K562 (cell line): Measurements from ENCODE around the gene BCAS3. TPM values are rescaled to one million over a fixed set of nuclear protein-coding genes. Genes with fewer than 3 reads are reported as not detected.

Experiments used
- ATAC-seq: fragments of 200-7000 bp; cut with Tn5 transposase; 3 replicates; pipeline ENCODE4 v1.9.1; 2020; ENCODE audit warnings: moderate library complexity
- BruUV-seq: library from RNA; stranded (reverse); fragments of 400-500 nt; replicated peaks from 2 replicates; lab custom pipeline; 2021; lab: Mats Ljungman, UMichigan
- CTCF ChIA-PET: fragments of 300-600 bp; formaldehyde crosslinking; extraction: SDS; loops from one replicate; lab custom pipeline; 2021; ENCODE audit warnings: low intra/inter-chr PET ratio; lab: Yijun Ruan, JAX
- POLR2A ChIA-PET: fragments of 300-600, 350-650 bp; sonication (Branson Sonifier 250); formaldehyde crosslinking; extraction: SDS; loops from one replicate; lab custom pipeline; 2021; ENCODE audit warnings: antibody characterized with exemption, inconsistent platforms; lab: Yijun Ruan, JAX
- DNase-seq, 4 experiments: peaks; one replicate each; pipeline versions ENCODE4 v3.0.0 to v3.0.0-alpha.2; 2011 to 2018; ENCODE audit warnings: low spot score in 3 of 4, mixed read lengths in 3 of 4; ENCODE audit errors: extremely low read depth in 1 of 4
- FAIRE-seq: peaks from 2 replicates; lab custom pipeline; 2011; peaks lifted over from hg19 to GRCh38; lab: Jason Lieb, UNC
- H2AFZ ChIP-seq: 2 replicates; pipeline ENCODE4 v1.6.0; 2011; ENCODE audit warnings: low read depth, low read length, control low read depth, inconsistent platforms
- H3K27ac ChIP-seq: fragments of 200-600 bp; 3 replicates; pipeline ENCODE4 v1.8.0; 2011; ENCODE audit warnings: low read depth, mild to moderate bottlenecking, control low read depth, inconsistent platforms, low read length, moderate library complexity, mixed read lengths; ENCODE audit errors: extremely low read depth
- H3K27me3 ChIP-seq, 2 experiments: fragments of 300-600 bp in 1 of 2; 2 replicates in 1 of 2; 3 replicates in 1 of 2; pipeline versions ENCODE4 v1.6.0 to v1.8.0; 2011; ENCODE audit warnings: inconsistent platforms in 2 of 2, low read length in 2 of 2, mild to moderate bottlenecking in 1 of 2, mixed read lengths in 1 of 2, moderate library complexity in 1 of 2; ENCODE audit not compliant: control insufficient read depth in 2 of 2, insufficient read depth in 2 of 2
- H3K36me3 ChIP-seq: fragments of 300-600 bp; 3 replicates; pipeline ENCODE4 v1.8.0; 2011; ENCODE audit warnings: mild to moderate bottlenecking, low read length, inconsistent platforms; ENCODE audit not compliant: control insufficient read depth, insufficient read depth
- H3K4me1 ChIP-seq, 2 experiments: fragments of 200-600 bp in 1 of 2; replicated peaks in 1 of 2; 2 replicates in 1 of 2; 3 replicates in 1 of 2; pipeline versions ENCODE4 v1.5.1 to v1.8.0; 2011; ENCODE audit warnings: inconsistent platforms in 2 of 2, low read length in 2 of 2, mild to moderate bottlenecking in 1 of 2, mixed read lengths in 1 of 2, moderate library complexity in 1 of 2; ENCODE audit not compliant: control insufficient read depth in 2 of 2, insufficient read depth in 2 of 2
- H3K4me2 ChIP-seq: 2 replicates; pipeline ENCODE4 v1.6.1; 2011; ENCODE audit warnings: low read length, control low read depth, inconsistent platforms, mixed read lengths; ENCODE audit not compliant: insufficient read depth
- H3K4me3 ChIP-seq: fragments of 200-600 bp; sonication (generic), shearing (Covaris generic); 2 replicates; pipeline ENCODE4 v1.5.1; 2016; ENCODE audit warnings: control low read depth, inconsistent platforms
- H3K79me2 ChIP-seq: fragments of 200-600 bp; 3 replicates; pipeline ENCODE4 v1.8.0; 2011; ENCODE audit warnings: low read length, inconsistent platforms; ENCODE audit not compliant: control insufficient read depth, insufficient read depth
- H3K9ac ChIP-seq, 2 experiments: 2 replicates each; pipeline versions ENCODE4 v1.6.0 to v1.6.1; 2011; ENCODE audit warnings: low read depth in 2 of 2, low read length in 2 of 2, control low read depth in 1 of 2, inconsistent platforms in 1 of 2, mild to moderate bottlenecking in 1 of 2, mixed read lengths in 1 of 2; ENCODE audit not compliant: insufficient read depth in 1 of 2
- H3K9me1 ChIP-seq: one replicate; pipeline ENCODE4 v1.6.0; 2011; ENCODE audit warnings: inconsistent platforms, mild to moderate bottlenecking, low read length, moderate library complexity; ENCODE audit not compliant: control insufficient read depth, insufficient read depth
- H3K9me3 ChIP-seq: replicated peaks from 2 replicates; pipeline ENCODE4 v1.5.1; 2011; ENCODE audit warnings: low read depth, low read length, inconsistent platforms; ENCODE audit not compliant: control insufficient read depth, insufficient read depth
- H4K20me1 ChIP-seq: replicated peaks from 2 replicates; pipeline ENCODE4 v1.6.1; 2011; ENCODE audit warnings: low read length, inconsistent platforms, mixed read lengths; ENCODE audit not compliant: control insufficient read depth, insufficient read depth
- BRF1 ChIP-seq: IDR thresholded peaks from 3 replicates; pipeline ENCODE4 v1.6.1; 2011; ENCODE audit warnings: borderline replicate concordance, mild to moderate bottlenecking; ENCODE audit not compliant: insufficient read length; ENCODE audit errors: extremely low read depth
- DPF2 ChIP-seq: fragments of 450-650 bp; IDR thresholded peaks from 2 replicates; pipeline ENCODE4 v1.6.1; 2016
- NFE2 ChIP-seq: IDR thresholded peaks from 2 replicates; pipeline ENCODE4 v1.6.1; 2014; ENCODE audit warnings: antibody characterized with exemption, low read depth
- TARDBP ChIP-seq: fragments of 450-650 bp; IDR thresholded peaks from 2 replicates; pipeline ENCODE4 v1.6.1; 2016
- WGBS: fragments of 100-300 bp; shearing (Covaris generic); methylation state at CpG from one replicate; pipeline ENCODE4 v1.1.6; 2016; ENCODE audit warnings: low coverage, mixed read lengths; ENCODE audit not compliant: insufficient coverage; ENCODE audit errors: missing lambda C conversion rate; 5-methylcytosine and 5-hydroxymethylcytosine counted together
- in situ Hi-C: fragments of 300-500 bp; cut with MboI; formaldehyde crosslinking; loops from 4 replicates; pipeline ENCODE4 v1.15.0; 2018; ENCODE audit warnings: inconsistent platforms, mixed read lengths
- intact Hi-C: fragments of 100-400 bp; cut with micrococcal nuclease; formaldehyde crosslinking; loops from 2 replicates; pipeline ENCODE4 v1.14.2; 2022
- polyA plus RNA-seq, 8 experiments: library from polyadenylated mRNA; depleted of rRNA in 4 of 8; stranded (reverse) in 5 of 8; unstranded in 3 of 8; fragments of >200 nt; fragmentation: Nextera tagmentation in 2 of 8; fragmentation: Illumina TruSeq in 1 of 8; extraction: Ambion mirVana in 2 of 8; extraction: Trizol in 1 of 8; gene quantifications; 2 replicates each; pipeline versions ENCODE4 v1.2.1 to v1.2.3, GENCODE V29; 2011 to 2014; ENCODE audit warnings: inconsistent platforms in 1 of 8, missing spikeins in 1 of 8
- total RNA-seq, 7 experiments: library from RNA; depleted of rRNA in 6 of 7; stranded (reverse); fragments of >200 nt in 6 of 7; fragmentation: Illumina TruSeq in 2 of 7; extraction: Trizol in 2 of 7; gene quantifications; 2 replicates each; pipeline versions ENCODE4 v1.2.1 to v1.2.3, GENCODE V29; 2011 to 2021; ENCODE audit warnings: low replicate concordance in 1 of 7

The BCAS3 gene
- total and polyA plus RNA-seq, 9 of the 15 experiments (the other 6 are each of a cell fraction or from before 2014, with no cell fraction given): 1.9 to 5.5 (median 3.5) TPM

DNA sequence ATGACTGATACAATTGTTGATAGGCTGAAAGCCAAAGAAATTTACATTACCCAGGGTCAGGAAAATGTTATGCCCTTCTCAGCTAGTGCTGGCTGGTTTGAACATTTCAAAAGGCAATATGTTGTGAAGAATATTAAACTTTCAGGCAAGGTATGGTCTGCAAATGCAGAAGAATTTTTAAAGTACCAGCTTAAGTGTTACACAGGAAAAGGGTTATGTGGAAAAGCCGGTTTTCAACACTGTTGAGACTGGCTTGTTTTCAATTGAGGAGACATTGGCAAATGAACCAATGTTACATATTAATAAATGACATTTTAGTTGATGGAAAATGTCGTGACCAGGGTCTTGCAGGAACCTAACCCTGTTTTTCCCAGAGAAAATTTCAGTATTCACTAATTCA, 506.1 kb downstream of the BCAS3 start:
- no peak overlapping the region for H3K4me3 ChIP-seq
- CTCF ChIA-PET: no interaction called here
- no peaks in the 10 kb centered on the region for H3K4me1 ChIP-seq
- intact Hi-C loops: no loop called here
- WGBS: 4% methylated on average over 2 of the region's 2 CpGs
- ATAC-seq (no peak), DNase-seq (no peak), FAIRE-seq (no peak)
- no peaks in the 10 kb centered on the region for H3K9me3 ChIP-seq
- POLR2A ChIA-PET: interaction anchor here (1.0 kb wide), 1 partner anchor 8 kb away, joined by 5 read pairs; no protein-coding TSS in a partner anchor
- TF ChIP-seq NFE2: no peak
- TF ChIP-seq TARDBP: no peak
- TF ChIP-seq BRF1: no peak
- H3K4me2 ChIP-seq: no peak overlapping the region
- H3K27ac ChIP-seq: no peak overlapping the region
- H3K27me3 ChIP-seq: no peaks in the 10 kb centered on the region
- in situ Hi-C loops: no loop called here
- H2AFZ ChIP-seq: no peak overlapping the region
- H3K79me2 ChIP-seq: no peaks in the 10 kb centered on the region
- no peaks in the 10 kb centered on the region for H3K36me3 ChIP-seq
- H3K9ac ChIP-seq: no peak overlapping the region
- no peaks in the 10 kb centered on the region for H3K9me1 ChIP-seq
- H4K20me1 ChIP-seq: no peaks in the 10 kb centered on the region
- no TSS peak for BruUV-seq

DNA sequence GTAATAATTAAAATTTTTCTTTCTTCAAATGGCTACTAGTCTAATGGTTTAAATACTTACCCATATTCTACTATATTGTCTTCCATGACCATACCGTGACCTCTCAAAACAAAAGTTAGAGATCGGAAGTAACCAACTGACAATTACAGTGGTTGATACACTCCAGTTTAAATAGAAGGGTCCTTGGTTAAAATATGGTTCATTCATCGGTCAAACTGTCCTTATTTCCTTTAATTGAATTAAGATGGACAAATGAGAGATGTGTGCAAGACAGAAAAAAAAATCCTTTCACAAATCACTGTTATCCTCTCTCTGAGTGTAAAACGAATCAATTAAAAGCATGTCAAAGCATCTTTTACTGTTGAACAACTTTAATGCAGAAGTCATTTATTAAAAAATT, 507.7 kb downstream of the BCAS3 start:
- H3K9ac ChIP-seq: no peak overlapping the region
- WGBS: 9% methylated on average over 4 of the region's 4 CpGs
- ChIA-PET POLR2A (interaction anchor here (0.9 kb wide), 1 partner anchor 10 kb away, joined by 4 read pairs; no protein-coding TSS in a partner anchor), CTCF (no interaction called here)
- H3K9me3 ChIP-seq: no peaks in the 10 kb centered on the region
- intact Hi-C loops (no loop called here), in situ Hi-C loops (no loop called here)
- DNase-seq (no peak), ATAC-seq (no peak), FAIRE-seq (no peak)
- no peaks in the 10 kb centered on the region for H3K4me1 ChIP-seq
- H3K27me3 ChIP-seq: no peaks in the 10 kb centered on the region
- no peaks in the 10 kb centered on the region for H3K79me2 ChIP-seq
- no peak overlapping the region for H3K27ac ChIP-seq
- H3K9me1 ChIP-seq: no peaks in the 10 kb centered on the region
- H3K4me3 ChIP-seq: no peak overlapping the region
- H2AFZ ChIP-seq: no peak overlapping the region
- BruUV-seq: no TSS peak
- H3K4me2 ChIP-seq: no peak overlapping the region
- TF ChIP-seq DPF2: no peak
- H3K36me3 ChIP-seq: no peaks in the 10 kb centered on the region
- H4K20me1 ChIP-seq: no peaks in the 10 kb centered on the region
